Measurements from ENCODE around the gene MYO3B.

- no peak for TF ChIP-seq CTCF (IDR thresholded peaks at IDR 0.05)
- no peak for TF ChIP-seq EZH2 (IDR thresholded peaks at IDR 0.05)
Measured at GRCh38 chr2:170284205-170284604, 106.3 kb downstream of the MYO3B start.
